OCI-LY3 (cell line): ENCODE data around the gene ATG16L2.

ENCODE experiments used
- H2AFZ ChIP-seq: fragments of 200-600, 300-600 bp; shearing (Covaris generic); 2 replicates; pipeline ENCODE4 v1.6.0; 2014; ENCODE audit warnings: antibody characterized with exemption, low read depth, low read length
- H3K27ac ChIP-seq: fragments of 200-600, 300-600 bp; sonication (generic); 2 replicates; pipeline ENCODE4 v1.5.1; 2014; ENCODE audit warnings: mild to moderate bottlenecking, low read length, moderate library complexity, mixed read lengths
- H3K27me3 ChIP-seq: fragments of 200-600, 300-600 bp; sonication (generic); 2 replicates; pipeline ENCODE4 v1.6.1; 2014; ENCODE audit warnings: low read depth, low read length, mixed read lengths
- H3K36me3 ChIP-seq: fragments of 200-600, 300-600 bp; sonication (generic); replicated peaks from 2 replicates; pipeline ENCODE3; 2014; ENCODE audit warnings: low read depth, low read length, mixed read lengths
- H3K4me1 ChIP-seq: fragments of 300-600, 200-600 bp; sonication (generic); 2 replicates; pipeline ENCODE4 v1.6.1; 2014; ENCODE audit warnings: low read length, mixed read lengths
- H3K4me2 ChIP-seq: fragments of 200-600, 300-600 bp; sonication (generic); 2 replicates; pipeline ENCODE4 v1.6.1; 2014; ENCODE audit warnings: low read length, mixed read lengths
- H3K4me3 ChIP-seq: fragments of 300-600, 200-600 bp; sonication (generic); 2 replicates; pipeline ENCODE4 v1.5.1; 2014; ENCODE audit warnings: antibody characterized with exemption, mild to moderate bottlenecking, low read length, moderate library complexity
- H3K79me2 ChIP-seq: fragments of 300-600, 200-600 bp; shearing (Covaris generic); 2 replicates; pipeline ENCODE4 v1.6.1; 2014; ENCODE audit warnings: mild to moderate bottlenecking, low read length, mixed read lengths
- H3K9ac ChIP-seq: fragments of 300-600, 200-600 bp; shearing (Covaris generic); 2 replicates; pipeline ENCODE4 v1.6.0; 2014; ENCODE audit warnings: mild to moderate bottlenecking, low read length, moderate library complexity
- H3K9me3 ChIP-seq: fragments of 200-600, 300-600 bp; shearing (Covaris generic); 2 replicates; pipeline ENCODE4 v1.6.1; 2014; ENCODE audit warnings: low read length, mixed read lengths; ENCODE audit not compliant: insufficient read depth
- H4K20me1 ChIP-seq: fragments of 200-600, 300-600 bp; sonication (generic); 2 replicates; pipeline ENCODE4 v1.6.1; 2016; ENCODE audit warnings: low read length, mixed read lengths; ENCODE audit not compliant: insufficient read depth
- EZH2phosphoT487 ChIP-seq: fragments of 200-600 bp; shearing (Covaris generic); IDR thresholded peaks from 2 replicates; pipeline ENCODE4 v1.6.1; 2018; ENCODE audit warnings: antibody characterized with exemption, mixed run types, low read depth
- TF ChIP-seq, protein P1 (sequence below): fragments of 200-600, 300-600 bp; sonication (generic); IDR thresholded peaks from 2 replicates; pipeline ENCODE4 v1.5.1; 2014; ENCODE audit warnings: antibody characterized with exemption, low read length, low read depth

ATG16L2 gene

DNA sequence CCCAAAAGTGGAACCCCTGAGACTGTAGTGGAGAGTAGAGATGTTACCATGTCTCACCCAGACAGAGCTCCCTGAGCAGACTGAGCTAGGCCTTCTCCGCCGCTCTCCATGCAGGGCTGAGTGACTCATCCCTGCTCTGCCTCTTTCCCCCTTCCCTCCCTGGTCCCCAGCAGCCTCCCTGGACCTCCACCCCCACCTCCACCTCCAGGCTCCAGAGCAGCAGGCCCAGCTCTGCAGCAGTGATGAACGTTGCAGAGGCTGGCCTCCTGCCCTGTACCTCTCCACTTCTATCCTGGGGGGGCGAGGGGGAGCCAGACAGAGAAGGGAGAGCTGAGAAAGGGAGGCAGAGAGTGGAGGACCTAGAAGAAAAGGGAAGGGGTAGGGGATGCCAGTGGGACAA lies 42.7 kb upstream of the ATG16L2 start:
- no peak overlapping the region for H3K4me3 ChIP-seq
- no peaks in the 10 kb centered on the region for H3K9me3 ChIP-seq
- H3K36me3 ChIP-seq: no peaks in the 10 kb centered on the region
- no peaks in the 10 kb centered on the region for H3K79me2 ChIP-seq
- no peak overlapping the region for H2AFZ ChIP-seq
- no peaks in the 10 kb centered on the region for H4K20me1 ChIP-seq
- H3K9ac ChIP-seq: no peak overlapping the region
- no peak overlapping the region for H3K27ac ChIP-seq
- TF ChIP-seq EZH2phosphoT487: no peak
- TF ChIP-seq, protein P1, sequence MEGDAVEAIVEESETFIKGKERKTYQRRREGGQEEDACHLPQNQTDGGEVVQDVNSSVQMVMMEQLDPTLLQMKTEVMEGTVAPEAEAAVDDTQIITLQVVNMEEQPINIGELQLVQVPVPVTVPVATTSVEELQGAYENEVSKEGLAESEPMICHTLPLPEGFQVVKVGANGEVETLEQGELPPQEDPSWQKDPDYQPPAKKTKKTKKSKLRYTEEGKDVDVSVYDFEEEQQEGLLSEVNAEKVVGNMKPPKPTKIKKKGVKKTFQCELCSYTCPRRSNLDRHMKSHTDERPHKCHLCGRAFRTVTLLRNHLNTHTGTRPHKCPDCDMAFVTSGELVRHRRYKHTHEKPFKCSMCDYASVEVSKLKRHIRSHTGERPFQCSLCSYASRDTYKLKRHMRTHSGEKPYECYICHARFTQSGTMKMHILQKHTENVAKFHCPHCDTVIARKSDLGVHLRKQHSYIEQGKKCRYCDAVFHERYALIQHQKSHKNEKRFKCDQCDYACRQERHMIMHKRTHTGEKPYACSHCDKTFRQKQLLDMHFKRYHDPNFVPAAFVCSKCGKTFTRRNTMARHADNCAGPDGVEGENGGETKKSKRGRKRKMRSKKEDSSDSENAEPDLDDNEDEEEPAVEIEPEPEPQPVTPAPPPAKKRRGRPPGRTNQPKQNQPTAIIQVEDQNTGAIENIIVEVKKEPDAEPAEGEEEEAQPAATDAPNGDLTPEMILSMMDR: no peak
- H3K27me3 ChIP-seq: no peaks in the 10 kb centered on the region
- H3K4me2 ChIP-seq: no peak overlapping the region
- no peaks in the 10 kb centered on the region for H3K4me1 ChIP-seq

DNA sequence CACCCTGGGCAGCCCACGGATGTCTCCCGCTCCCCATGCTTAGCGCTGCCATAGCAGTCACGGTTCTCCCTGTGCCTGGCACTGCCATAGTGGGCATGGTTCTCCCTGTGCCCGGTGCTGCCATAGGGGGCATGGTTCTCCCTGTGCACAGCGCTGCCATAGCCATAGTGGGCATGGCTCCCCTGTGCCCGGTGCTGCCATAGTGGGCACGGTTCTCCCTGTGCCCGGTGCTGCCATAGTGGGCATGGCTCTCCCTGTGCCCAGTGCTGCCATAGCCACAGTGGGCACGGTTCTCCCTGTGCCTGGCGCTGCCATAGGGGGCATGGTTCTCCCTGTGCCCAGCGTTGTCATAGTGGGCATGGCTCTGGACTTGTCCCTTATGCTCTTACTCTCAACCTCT lies 42.2 kb upstream of the ATG16L2 start:
- no peak overlapping the region for H3K4me2 ChIP-seq
- no peaks in the 10 kb centered on the region for H3K79me2 ChIP-seq
- no peaks in the 10 kb centered on the region for H4K20me1 ChIP-seq
- no peak overlapping the region for H3K27ac ChIP-seq
- H3K27me3 ChIP-seq: no peaks in the 10 kb centered on the region
- H3K4me3 ChIP-seq: no peak overlapping the region
- no peaks in the 10 kb centered on the region for H3K36me3 ChIP-seq
- TF ChIP-seq, protein P1: no peak
- TF ChIP-seq EZH2phosphoT487: no peak
- H2AFZ ChIP-seq: no peak overlapping the region
- no peaks in the 10 kb centered on the region for H3K4me1 ChIP-seq
- no peak overlapping the region for H3K9ac ChIP-seq
- no peaks in the 10 kb centered on the region for H3K9me3 ChIP-seq

DNA sequence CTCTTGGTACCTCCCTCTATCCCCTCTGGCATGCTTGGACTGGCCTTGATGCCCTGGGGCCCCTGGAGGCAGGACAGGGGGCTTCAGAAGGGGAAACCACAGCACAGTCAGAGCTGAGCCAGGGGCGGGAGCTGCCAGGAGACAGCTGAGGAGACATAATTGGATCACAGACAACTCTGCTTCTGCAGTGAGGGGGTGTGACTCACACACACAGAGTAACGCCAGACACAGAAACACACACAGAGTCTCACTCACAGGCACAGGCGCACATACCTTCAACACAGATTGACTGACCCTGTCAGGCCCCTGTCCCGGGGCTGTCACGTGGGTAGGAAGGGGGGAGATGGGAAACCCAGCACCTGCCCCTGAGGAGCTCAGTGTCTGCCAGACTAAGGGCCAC lies 40.9 kb upstream of the ATG16L2 start:
- Histone ChIP-seq H3K27me3 (no peaks in the 10 kb centered on the region), H4K20me1 (no peaks in the 10 kb centered on the region), H3K4me1 (no peaks in the 10 kb centered on the region), H3K79me2 (no peaks in the 10 kb centered on the region), H3K4me3 (no peak overlapping the region), H3K27ac (no peak overlapping the region), H3K9ac (no peak overlapping the region), H3K4me2 (no peak overlapping the region), H2AFZ (no peak overlapping the region), H3K36me3 (no peaks in the 10 kb centered on the region), H3K9me3 (no peaks in the 10 kb centered on the region)
- TF ChIP-seq, protein P1: no peak
- TF ChIP-seq EZH2phosphoT487: no peak

DNA sequence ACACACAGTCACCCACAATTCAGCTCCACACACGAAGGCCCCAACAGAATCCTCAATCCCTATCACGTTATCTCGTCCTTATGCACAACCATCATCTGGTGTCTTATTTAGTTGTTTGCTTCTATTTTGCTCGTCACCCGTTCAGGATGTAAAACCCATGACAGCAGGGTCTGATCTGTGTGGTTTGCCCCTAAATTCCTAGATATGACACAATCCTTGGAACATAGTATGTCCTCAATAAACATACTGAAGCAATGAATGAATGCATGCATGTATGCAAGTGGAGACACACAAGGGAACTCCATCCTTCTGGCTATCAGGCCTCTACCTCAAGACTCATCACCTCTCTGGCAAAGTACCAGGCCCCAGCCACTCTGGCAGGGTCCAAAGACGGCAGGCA lies 40.5 kb upstream of the ATG16L2 start:
- H3K36me3 ChIP-seq: no peaks in the 10 kb centered on the region
- no peaks in the 10 kb centered on the region for H3K9me3 ChIP-seq
- H3K4me2 ChIP-seq: no peak overlapping the region
- H3K4me3 ChIP-seq: no peak overlapping the region
- no peaks in the 10 kb centered on the region for H3K4me1 ChIP-seq
- no peak overlapping the region for H3K9ac ChIP-seq
- no peaks in the 10 kb centered on the region for H3K79me2 ChIP-seq
- H2AFZ ChIP-seq: no peak overlapping the region
- no peaks in the 10 kb centered on the region for H4K20me1 ChIP-seq
- H3K27ac ChIP-seq: no peak overlapping the region
- TF ChIP-seq, protein P1: no peak
- no peak for TF ChIP-seq EZH2phosphoT487
- H3K27me3 ChIP-seq: no peaks in the 10 kb centered on the region
